Parathyroid adenoma (tissue), 2 donors: ENCODE results near the gene TJAP1.
A peak's percentile ranks its signal among the peaks of the same experiment; 100 is the strongest.

ENCODE experiments used
- H2AFZ ChIP-seq: fragments of 300-600 bp; sonication (generic); one replicate; pipeline ENCODE4 v1.7.0; 2017; ENCODE audit warnings: antibody characterized with exemption, mild to moderate bottlenecking
- H3K27ac ChIP-seq: fragments of 300-600 bp; sonication (generic); one replicate; pipeline ENCODE4 v1.7.0; 2017
- H3K27me3 ChIP-seq: fragments of 300-600 bp; sonication (generic); one replicate; pipeline ENCODE4 v1.7.0; 2017; ENCODE audit warnings: low read length; ENCODE audit not compliant: control insufficient read depth, insufficient read depth
- H3K36me3 ChIP-seq: fragments of 300-600 bp; sonication (generic); one replicate; pipeline ENCODE4 v1.7.0; 2017; ENCODE audit warnings: low read length; ENCODE audit not compliant: control insufficient read depth, insufficient read depth
- H3K4me1 ChIP-seq: fragments of 300-600 bp; sonication (generic); one replicate; pipeline ENCODE4 v1.7.0; 2017; ENCODE audit warnings: control low read depth
- H3K4me2 ChIP-seq: fragments of 300-600 bp; sonication (generic); one replicate; pipeline ENCODE4 v1.7.0; 2017; ENCODE audit warnings: low read length
- H3K4me3 ChIP-seq: fragments of 300-600 bp; sonication (generic); one replicate; pipeline ENCODE4 v1.7.0; 2017; ENCODE audit warnings: low read depth, low read length
- H3K79me2 ChIP-seq: fragments of 300-600 bp; sonication (generic); one replicate; pipeline ENCODE4 v1.7.0; 2017; ENCODE audit warnings: control low read depth
- H3K9ac ChIP-seq: fragments of 300-600 bp; sonication (generic); one replicate; pipeline ENCODE4 v1.7.0; 2017; ENCODE audit warnings: mild to moderate bottlenecking
- H3K9me3 ChIP-seq: fragments of 300-600 bp; sonication (generic); one replicate; pipeline ENCODE4 v1.7.0; 2017; ENCODE audit warnings: low read length; ENCODE audit not compliant: control insufficient read depth
- TF ChIP-seq, protein P1 (sequence below): fragments of 300-600 bp; sonication (generic); IDR thresholded peaks from one replicate; pipeline ENCODE4 v1.7.0; 2017; ENCODE audit warnings: antibody characterized with exemption, mild to moderate bottlenecking
- donor health status: primary hyperparathyroidism.

The TJAP1 gene

DNA sequence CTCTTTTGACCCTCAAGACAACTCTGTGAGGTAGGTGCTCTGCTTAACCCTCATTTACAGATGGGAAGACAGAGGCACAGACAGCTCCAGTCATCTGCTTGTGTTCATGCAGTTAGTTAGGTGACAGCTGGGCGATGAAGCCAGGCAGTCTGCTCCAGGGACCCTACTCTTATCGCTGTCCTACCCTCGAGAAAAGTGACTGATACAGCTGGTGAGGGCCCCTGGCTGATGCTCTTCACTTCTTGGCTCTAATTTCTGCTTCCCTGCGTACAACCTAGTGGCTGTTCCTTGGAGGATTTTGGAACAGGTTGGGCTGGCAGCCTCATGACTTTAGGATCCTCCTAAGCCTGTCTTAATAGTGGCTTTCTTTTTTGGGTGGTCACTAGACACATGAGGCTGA, 9.1 kb upstream of the TJAP1 start:
- Histone ChIP-seq H3K27ac (no peak overlapping the region), H3K9me3 (no peaks in the 10 kb centered on the region), H3K79me2 (no peaks in the 10 kb centered on the region), H3K4me2 (no peak overlapping the region), H3K4me1 (no peaks in the 10 kb centered on the region), H3K27me3 (no peaks in the 10 kb centered on the region), H3K4me3 (no peak overlapping the region), H3K9ac (no peak overlapping the region), H2AFZ (no peak overlapping the region), H3K36me3 (no peaks in the 10 kb centered on the region)
- TF ChIP-seq, protein P1, sequence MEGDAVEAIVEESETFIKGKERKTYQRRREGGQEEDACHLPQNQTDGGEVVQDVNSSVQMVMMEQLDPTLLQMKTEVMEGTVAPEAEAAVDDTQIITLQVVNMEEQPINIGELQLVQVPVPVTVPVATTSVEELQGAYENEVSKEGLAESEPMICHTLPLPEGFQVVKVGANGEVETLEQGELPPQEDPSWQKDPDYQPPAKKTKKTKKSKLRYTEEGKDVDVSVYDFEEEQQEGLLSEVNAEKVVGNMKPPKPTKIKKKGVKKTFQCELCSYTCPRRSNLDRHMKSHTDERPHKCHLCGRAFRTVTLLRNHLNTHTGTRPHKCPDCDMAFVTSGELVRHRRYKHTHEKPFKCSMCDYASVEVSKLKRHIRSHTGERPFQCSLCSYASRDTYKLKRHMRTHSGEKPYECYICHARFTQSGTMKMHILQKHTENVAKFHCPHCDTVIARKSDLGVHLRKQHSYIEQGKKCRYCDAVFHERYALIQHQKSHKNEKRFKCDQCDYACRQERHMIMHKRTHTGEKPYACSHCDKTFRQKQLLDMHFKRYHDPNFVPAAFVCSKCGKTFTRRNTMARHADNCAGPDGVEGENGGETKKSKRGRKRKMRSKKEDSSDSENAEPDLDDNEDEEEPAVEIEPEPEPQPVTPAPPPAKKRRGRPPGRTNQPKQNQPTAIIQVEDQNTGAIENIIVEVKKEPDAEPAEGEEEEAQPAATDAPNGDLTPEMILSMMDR = no peak

DNA sequence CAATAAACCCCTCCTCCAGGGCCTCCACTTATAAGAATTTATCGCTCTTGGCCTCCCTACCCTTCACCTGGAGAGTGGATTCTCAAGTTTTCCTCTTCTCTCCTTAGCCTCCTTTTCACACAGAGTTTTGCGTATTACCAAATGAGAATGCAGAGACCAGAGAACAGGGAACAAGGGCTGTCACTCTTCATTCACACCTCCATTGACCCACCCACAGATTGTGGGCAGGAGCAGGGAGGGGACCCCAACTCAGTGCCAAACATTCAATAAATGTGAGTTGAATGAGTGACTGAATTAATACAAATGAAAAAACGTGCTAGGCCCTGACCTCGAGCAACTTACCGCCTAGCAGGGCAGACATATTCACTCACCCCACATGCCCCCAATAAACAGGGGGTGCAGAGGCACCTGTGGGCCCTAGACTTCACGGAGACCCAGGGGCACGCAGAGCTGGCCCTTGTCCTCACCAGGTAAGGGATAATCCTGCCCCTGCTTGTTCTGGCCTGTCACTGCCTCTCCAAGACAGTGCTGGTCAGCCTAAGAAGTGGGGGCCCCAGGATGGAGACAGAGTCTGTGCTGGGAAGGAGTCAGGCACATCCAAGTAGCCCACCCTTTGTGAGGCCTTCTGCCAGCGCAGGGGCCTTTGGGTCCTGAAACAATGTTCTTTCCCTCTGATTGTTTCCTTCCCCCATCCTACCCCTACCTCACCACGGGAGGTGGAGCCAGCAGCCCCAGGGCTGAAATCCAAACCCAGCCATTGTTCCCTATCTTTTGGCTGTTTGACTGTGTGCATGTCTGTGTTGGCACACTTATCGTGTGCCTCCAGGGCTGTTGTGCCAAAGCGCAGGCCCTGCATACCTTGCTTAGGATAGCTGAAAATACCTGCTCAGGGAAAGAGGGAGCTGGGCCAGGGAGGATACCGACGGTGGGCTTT, 8.4 kb upstream of the TJAP1 start:
- no peak overlapping the region for H3K4me3 ChIP-seq
- no peak overlapping the region for H3K27ac ChIP-seq
- H3K36me3 ChIP-seq = no peaks in the 10 kb centered on the region
- no peak overlapping the region for H2AFZ ChIP-seq
- no peaks in the 10 kb centered on the region for H3K9me3 ChIP-seq
- H3K79me2 ChIP-seq = no peaks in the 10 kb centered on the region
- TF ChIP-seq, protein P1 = no peak
- H3K27me3 ChIP-seq = no peaks in the 10 kb centered on the region
- H3K9ac ChIP-seq = no peak overlapping the region
- no peak overlapping the region for H3K4me2 ChIP-seq
- no peaks in the 10 kb centered on the region for H3K4me1 ChIP-seq

DNA sequence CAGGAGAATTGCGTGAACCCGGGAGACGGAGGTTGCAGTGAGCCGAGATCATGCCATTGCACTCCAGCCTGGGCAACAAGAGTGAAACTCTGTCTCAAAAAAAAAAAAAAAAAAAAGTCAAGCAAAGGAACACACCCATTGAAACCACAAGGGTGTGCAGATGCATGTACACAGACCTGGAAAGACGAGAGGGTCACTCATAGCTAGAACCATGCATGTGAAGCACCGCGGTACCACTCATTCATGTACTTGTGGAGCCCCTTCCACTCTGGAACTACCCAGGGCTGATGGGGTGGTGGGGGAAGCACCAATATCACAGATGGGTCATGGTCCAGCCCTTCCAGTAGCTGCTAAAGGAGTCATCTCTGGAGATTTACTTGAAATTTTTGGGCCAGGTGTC, 7.4 kb upstream of the TJAP1 start:
- no peaks in the 10 kb centered on the region for H3K9me3 ChIP-seq
- H3K4me3 ChIP-seq = no peak overlapping the region
- H2AFZ ChIP-seq = no peak overlapping the region
- H3K4me2 ChIP-seq = no peak overlapping the region
- no peaks in the 10 kb centered on the region for H3K27me3 ChIP-seq
- TF ChIP-seq, protein P1 = no peak
- no peak overlapping the region for H3K9ac ChIP-seq
- no peaks in the 10 kb centered on the region for H3K79me2 ChIP-seq
- H3K27ac ChIP-seq = no peak overlapping the region
- H3K36me3 ChIP-seq = no peaks in the 10 kb centered on the region
- H3K4me1 ChIP-seq = no peaks in the 10 kb centered on the region

DNA sequence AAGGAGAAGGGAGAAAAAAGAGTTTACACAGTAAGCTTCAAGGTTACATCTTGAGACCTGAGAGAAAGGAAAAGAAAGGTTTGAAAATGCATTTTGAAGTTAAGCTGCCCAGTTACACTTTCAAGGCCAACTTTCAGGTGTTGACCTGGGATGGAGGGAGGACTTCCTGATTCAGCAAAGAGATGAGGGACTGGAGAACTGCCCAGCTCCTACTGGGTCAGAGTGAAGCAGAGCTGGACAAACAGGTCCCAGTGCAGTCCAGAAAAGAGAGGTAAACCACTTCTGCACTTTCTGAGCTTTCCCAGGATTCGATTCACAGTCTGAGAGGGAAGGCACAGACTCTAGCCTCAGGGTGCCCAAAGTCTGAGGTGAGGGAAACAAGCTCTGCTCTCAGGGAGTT, 6.0 kb upstream of the TJAP1 start:
- H3K4me1 ChIP-seq = no peaks in the 10 kb centered on the region
- H3K79me2 ChIP-seq = no peaks in the 10 kb centered on the region
- H3K9ac ChIP-seq = no peak overlapping the region
- no peaks in the 10 kb centered on the region for H3K27me3 ChIP-seq
- TF ChIP-seq, protein P1 = no peak
- peak overlapping the region; percentile 59 for H2AFZ ChIP-seq
- no peaks in the 10 kb centered on the region for H3K9me3 ChIP-seq
- no peak overlapping the region for H3K4me3 ChIP-seq
- no peak overlapping the region for H3K27ac ChIP-seq
- H3K36me3 ChIP-seq = no peaks in the 10 kb centered on the region
- H3K4me2 ChIP-seq = no peak overlapping the region

DNA sequence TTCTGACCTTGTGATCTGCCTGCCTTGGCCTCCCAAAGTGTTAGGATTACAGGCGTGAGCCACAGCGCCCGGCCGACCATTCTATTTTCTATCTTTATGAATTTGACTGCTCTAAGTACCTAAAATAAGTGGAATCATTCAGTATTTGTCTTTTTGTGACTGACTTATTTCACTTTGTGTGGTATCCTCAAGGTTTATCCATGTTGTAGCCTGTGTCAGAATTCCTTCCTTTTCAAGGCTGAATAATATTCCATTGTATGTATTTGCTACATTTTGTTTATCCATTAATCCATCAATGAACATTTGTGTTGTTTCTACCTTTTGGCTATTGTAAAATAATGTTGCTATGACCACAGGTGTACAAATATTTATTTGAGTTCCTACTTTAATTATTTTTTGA, 4.9 kb upstream of the TJAP1 start:
- Histone ChIP-seq H3K79me2 (no peaks in the 10 kb centered on the region), H3K4me3 (no peak overlapping the region), H3K27me3 (no peaks in the 10 kb centered on the region), H3K9me3 (no peaks in the 10 kb centered on the region), H3K4me1 (peaks cover 4% of the 10 kb centered on the region), H3K27ac (no peak overlapping the region), H3K9ac (no peak overlapping the region), H3K36me3 (no peaks in the 10 kb centered on the region), H3K4me2 (no peak overlapping the region), H2AFZ (no peak overlapping the region)
- TF ChIP-seq, protein P1 = no peak
